Measurements from ENCODE around the gene ZNF740. TPM values are rescaled to one million over a fixed set of nuclear protein-coding genes. Genes with fewer than 3 reads are reported as not detected.

The ZNF740 gene
- total and polyA plus RNA-seq, 10 of the 15 experiments (the other 5 are each of a cell fraction or from before 2014, with no cell fraction given) = 1.4 to 33.6 (median 11.3) TPM

Small RNA genes lying within 50 kb of the gene (small RNA-seq; reads per million reads assigned to genes)
- gene HIGD1AP1 (not detected), gene RNU6-333P (not detected)

Other genes with a start within 250 kb of the ZNF740 start
Only the 7 nearest of the 16 such genes appear.
- 18.7 and 21.0 TPM in 2 replicates for gene SPRYD3, start 101.3 kb upstream of the ZNF740 start, total RNA-seq (2014; rRNA removed)
- gene SPRYD3, start 101.3 kb upstream of the ZNF740 start, total RNA-seq (2014; rRNA removed; fragmentation: Illumina TruSeq; extraction: Trizol) = 10.4 and 11.2 TPM in 2 replicates
- gene SPRYD3, start 101.3 kb upstream of the ZNF740 start, total RNA-seq (2021) = 24.7 and 27.7 TPM in 2 replicates
- 12.4 and 19.4 TPM in 2 replicates for gene SPRYD3, start 101.3 kb upstream of the ZNF740 start, polyA plus RNA-seq (2011; rRNA removed)
- 9.4 and 18.3 TPM in 2 replicates for gene SPRYD3, start 101.3 kb upstream of the ZNF740 start, polyA plus RNA-seq (2014; fragmentation: Illumina TruSeq; extraction: Trizol)
- gene SPRYD3, start 101.3 kb upstream of the ZNF740 start, polyA plus RNA-seq (2014; fragmentation: Nextera tagmentation; extraction: Ambion mirVana) = 1 to 10 TPM; 2.3 to 3.5 TPM
- 21.4 and 21.7 TPM in 2 replicates for gene SPRYD3, start 101.3 kb upstream of the ZNF740 start, polyA plus RNA-seq (2014; rRNA removed)
- 10 to 100 TPM; 26.2 to 26.4 TPM for gene SPRYD3, start 101.3 kb upstream of the ZNF740 start, polyA plus RNA-seq (2016; fragmentation: Nextera tagmentation; extraction: Ambion mirVana)
- 0.56 TPM in 1 of 2 replicates, not detected in the other for gene IGFBP6, start 83.1 kb upstream of the ZNF740 start, total RNA-seq (2014; rRNA removed)
- gene IGFBP6, start 83.1 kb upstream of the ZNF740 start, total RNA-seq (2014; rRNA removed; fragmentation: Illumina TruSeq; extraction: Trizol) = not detected in 2 replicates
- 0.64 and 0.87 TPM in 2 replicates for gene IGFBP6, start 83.1 kb upstream of the ZNF740 start, total RNA-seq (2021)
- gene IGFBP6, start 83.1 kb upstream of the ZNF740 start, polyA plus RNA-seq (2011; rRNA removed) = 0.16 and 0.60 TPM in 2 replicates
- not detected in 2 replicates for gene IGFBP6, start 83.1 kb upstream of the ZNF740 start, polyA plus RNA-seq (2014; fragmentation: Illumina TruSeq; extraction: Trizol)
- under 1 TPM in 1 of 2 experiments, not detected in 1; 0.09 TPM for gene IGFBP6, start 83.1 kb upstream of the ZNF740 start, polyA plus RNA-seq (2014; fragmentation: Nextera tagmentation; extraction: Ambion mirVana)
- gene IGFBP6, start 83.1 kb upstream of the ZNF740 start, polyA plus RNA-seq (2014; rRNA removed) = 0.35 and 0.84 TPM in 2 replicates
- gene IGFBP6, start 83.1 kb upstream of the ZNF740 start, polyA plus RNA-seq (2016; fragmentation: Nextera tagmentation; extraction: Ambion mirVana) = under 1 TPM; 0.44 to 0.80 TPM
- 1.2 and 1.6 TPM in 2 replicates for gene SOAT2, start 77.2 kb upstream of the ZNF740 start, total RNA-seq (2014; rRNA removed)
- 0.60 and 0.67 TPM in 2 replicates for gene SOAT2, start 77.2 kb upstream of the ZNF740 start, total RNA-seq (2014; rRNA removed; fragmentation: Illumina TruSeq; extraction: Trizol)
- 1.6 and 1.9 TPM in 2 replicates for gene SOAT2, start 77.2 kb upstream of the ZNF740 start, total RNA-seq (2021)
- 0.24 and 0.30 TPM in 2 replicates for gene SOAT2, start 77.2 kb upstream of the ZNF740 start, polyA plus RNA-seq (2011; rRNA removed)
- 0.43 and 0.78 TPM in 2 replicates for gene SOAT2, start 77.2 kb upstream of the ZNF740 start, polyA plus RNA-seq (2014; fragmentation: Illumina TruSeq; extraction: Trizol)
- under 1 TPM; 0.08 to 0.33 TPM for gene SOAT2, start 77.2 kb upstream of the ZNF740 start, polyA plus RNA-seq (2014; fragmentation: Nextera tagmentation; extraction: Ambion mirVana)
- gene SOAT2, start 77.2 kb upstream of the ZNF740 start, polyA plus RNA-seq (2014; rRNA removed) = 1.7 and 2.4 TPM in 2 replicates
- gene SOAT2, start 77.2 kb upstream of the ZNF740 start, polyA plus RNA-seq (2016; fragmentation: Nextera tagmentation; extraction: Ambion mirVana) = under 1 TPM; 0.46 to 0.72 TPM
- 7.0 and 12.5 TPM in 2 replicates for gene CSAD, start 203 bp downstream of the ZNF740 start, total RNA-seq (2014; rRNA removed)
- gene CSAD, start 203 bp downstream of the ZNF740 start, total RNA-seq (2014; rRNA removed; fragmentation: Illumina TruSeq; extraction: Trizol) = 5.4 and 6.7 TPM in 2 replicates
- gene CSAD, start 203 bp downstream of the ZNF740 start, total RNA-seq (2021) = 6.1 and 9.3 TPM in 2 replicates
- gene CSAD, start 203 bp downstream of the ZNF740 start, polyA plus RNA-seq (2011; rRNA removed) = 14.4 and 19.1 TPM in 2 replicates
- gene CSAD, start 203 bp downstream of the ZNF740 start, polyA plus RNA-seq (2014; fragmentation: Illumina TruSeq; extraction: Trizol) = 12.3 and 12.7 TPM in 2 replicates
- 1 to 10 TPM; 1.2 to 2.0 TPM for gene CSAD, start 203 bp downstream of the ZNF740 start, polyA plus RNA-seq (2014; fragmentation: Nextera tagmentation; extraction: Ambion mirVana)
- 20.0 and 20.4 TPM in 2 replicates for gene CSAD, start 203 bp downstream of the ZNF740 start, polyA plus RNA-seq (2014; rRNA removed)
- 1 to 10 TPM; 1.1 to 2.4 TPM for gene CSAD, start 203 bp downstream of the ZNF740 start, polyA plus RNA-seq (2016; fragmentation: Nextera tagmentation; extraction: Ambion mirVana)
- 366 and 425 TPM in 2 replicates for gene ITGB7, start 26.5 kb downstream of the ZNF740 start, total RNA-seq (2014; rRNA removed)
- 158 and 166 TPM in 2 replicates for gene ITGB7, start 26.5 kb downstream of the ZNF740 start, total RNA-seq (2014; rRNA removed; fragmentation: Illumina TruSeq; extraction: Trizol)
- 459 and 487 TPM in 2 replicates for gene ITGB7, start 26.5 kb downstream of the ZNF740 start, total RNA-seq (2021)
- 130 and 234 TPM in 2 replicates for gene ITGB7, start 26.5 kb downstream of the ZNF740 start, polyA plus RNA-seq (2011; rRNA removed)
- gene ITGB7, start 26.5 kb downstream of the ZNF740 start, polyA plus RNA-seq (2014; fragmentation: Illumina TruSeq; extraction: Trizol) = 95.4 and 174 TPM in 2 replicates
- 10 to 100 TPM; 54.5 to 99.5 TPM for gene ITGB7, start 26.5 kb downstream of the ZNF740 start, polyA plus RNA-seq (2014; fragmentation: Nextera tagmentation; extraction: Ambion mirVana)
- 282 and 333 TPM in 2 replicates for gene ITGB7, start 26.5 kb downstream of the ZNF740 start, polyA plus RNA-seq (2014; rRNA removed)
- 100 to 1,000 TPM; 269 to 332 TPM for gene ITGB7, start 26.5 kb downstream of the ZNF740 start, polyA plus RNA-seq (2016; fragmentation: Nextera tagmentation; extraction: Ambion mirVana)
- 3.4 and 4.0 TPM in 2 replicates for gene RARG, start 51.5 kb downstream of the ZNF740 start, total RNA-seq (2014; rRNA removed)
- 3.0 and 3.9 TPM in 2 replicates for gene RARG, start 51.5 kb downstream of the ZNF740 start, total RNA-seq (2014; rRNA removed; fragmentation: Illumina TruSeq; extraction: Trizol)
- gene RARG, start 51.5 kb downstream of the ZNF740 start, total RNA-seq (2021) = 7.3 and 8.7 TPM in 2 replicates
- 4.5 and 8.1 TPM in 2 replicates for gene RARG, start 51.5 kb downstream of the ZNF740 start, polyA plus RNA-seq (2011; rRNA removed)
- 2.6 and 4.2 TPM in 2 replicates for gene RARG, start 51.5 kb downstream of the ZNF740 start, polyA plus RNA-seq (2014; fragmentation: Illumina TruSeq; extraction: Trizol)
- under 1 TPM; 0.27 to 0.60 TPM for gene RARG, start 51.5 kb downstream of the ZNF740 start, polyA plus RNA-seq (2014; fragmentation: Nextera tagmentation; extraction: Ambion mirVana)
- 7.2 and 8.0 TPM in 2 replicates for gene RARG, start 51.5 kb downstream of the ZNF740 start, polyA plus RNA-seq (2014; rRNA removed)
- gene RARG, start 51.5 kb downstream of the ZNF740 start, polyA plus RNA-seq (2016; fragmentation: Nextera tagmentation; extraction: Ambion mirVana) = 1 to 10 TPM; 3.8 to 6.0 TPM
- gene ESPL1, start 87.6 kb downstream of the ZNF740 start, total RNA-seq (2014; rRNA removed) = 28.4 and 28.5 TPM in 2 replicates
- gene ESPL1, start 87.6 kb downstream of the ZNF740 start, total RNA-seq (2014; rRNA removed; fragmentation: Illumina TruSeq; extraction: Trizol) = 17.9 and 20.1 TPM in 2 replicates
- gene ESPL1, start 87.6 kb downstream of the ZNF740 start, total RNA-seq (2021) = 54.4 and 61.9 TPM in 2 replicates
- gene ESPL1, start 87.6 kb downstream of the ZNF740 start, polyA plus RNA-seq (2011; rRNA removed) = 14.4 and 19.3 TPM in 2 replicates
- 19.0 and 28.6 TPM in 2 replicates for gene ESPL1, start 87.6 kb downstream of the ZNF740 start, polyA plus RNA-seq (2014; fragmentation: Illumina TruSeq; extraction: Trizol)
- gene ESPL1, start 87.6 kb downstream of the ZNF740 start, polyA plus RNA-seq (2014; fragmentation: Nextera tagmentation; extraction: Ambion mirVana) = 1 to 10 TPM; 2.1 to 2.2 TPM
- 30.8 and 31.4 TPM in 2 replicates for gene ESPL1, start 87.6 kb downstream of the ZNF740 start, polyA plus RNA-seq (2014; rRNA removed)
- gene ESPL1, start 87.6 kb downstream of the ZNF740 start, polyA plus RNA-seq (2016; fragmentation: Nextera tagmentation; extraction: Ambion mirVana) = 10 to 100 TPM; 21.1 to 21.2 TPM

Data from GM12878 (cell line).